Ovary (tissue), 3 donors: Measurements from ENCODE around the gene ZNRD2.

Source experiments
- POLR2A ChIP-seq: fragments of 450-650 bp; IDR thresholded peaks from one replicate; pipeline ENCODE4 v1.6.1; 2017; ENCODE audit warnings: antibody characterized with exemption, mild to moderate bottlenecking, moderate library complexity
- TF ChIP-seq, protein P1 (sequence below), 3 donors: fragments of 450-650 bp in 2 of 3; fragments of 200-600 bp in 1 of 3; IDR thresholded peaks; one replicate each; pipeline versions ENCODE4 v1.5.1 to v1.8.0; 2016 to 2022; ENCODE audit warnings: antibody characterized with exemption in 3 of 3, mild to moderate bottlenecking in 1 of 3
- donor health status: DM: no; HTN: no; CAD: no.

- TF ChIP-seq POLR2A = no peak
- TF ChIP-seq, protein P1, sequence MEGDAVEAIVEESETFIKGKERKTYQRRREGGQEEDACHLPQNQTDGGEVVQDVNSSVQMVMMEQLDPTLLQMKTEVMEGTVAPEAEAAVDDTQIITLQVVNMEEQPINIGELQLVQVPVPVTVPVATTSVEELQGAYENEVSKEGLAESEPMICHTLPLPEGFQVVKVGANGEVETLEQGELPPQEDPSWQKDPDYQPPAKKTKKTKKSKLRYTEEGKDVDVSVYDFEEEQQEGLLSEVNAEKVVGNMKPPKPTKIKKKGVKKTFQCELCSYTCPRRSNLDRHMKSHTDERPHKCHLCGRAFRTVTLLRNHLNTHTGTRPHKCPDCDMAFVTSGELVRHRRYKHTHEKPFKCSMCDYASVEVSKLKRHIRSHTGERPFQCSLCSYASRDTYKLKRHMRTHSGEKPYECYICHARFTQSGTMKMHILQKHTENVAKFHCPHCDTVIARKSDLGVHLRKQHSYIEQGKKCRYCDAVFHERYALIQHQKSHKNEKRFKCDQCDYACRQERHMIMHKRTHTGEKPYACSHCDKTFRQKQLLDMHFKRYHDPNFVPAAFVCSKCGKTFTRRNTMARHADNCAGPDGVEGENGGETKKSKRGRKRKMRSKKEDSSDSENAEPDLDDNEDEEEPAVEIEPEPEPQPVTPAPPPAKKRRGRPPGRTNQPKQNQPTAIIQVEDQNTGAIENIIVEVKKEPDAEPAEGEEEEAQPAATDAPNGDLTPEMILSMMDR (IDR thresholded peaks at IDR 0.05) = no peak
Measured at GRCh38 chr11:65525546-65526480, 44.5 kb upstream of the ZNRD2 start.
